Liver (tissue), 9 donors: Measurements from ENCODE around the gene TSPAN31. TPM values are rescaled to one million over a fixed set of nuclear protein-coding genes. Genes with fewer than 3 reads are reported as not detected.
A peak's percentile ranks its signal among the peaks of the same experiment; 100 is the strongest.

Source experiments
- DNase-seq: peaks from one replicate; pipeline ENCODE4 v3.0.0-alpha.2; 2017; ENCODE audit warnings: low spot score
- H3K27ac ChIP-seq, 2 donors: one replicate each; pipeline ENCODE4 v1.7.0; 2013; ENCODE audit warnings: inconsistent platforms in 2 of 2, low read length in 2 of 2, control low read depth in 1 of 2, low read depth in 1 of 2, mild to moderate bottlenecking in 1 of 2
- H3K27me3 ChIP-seq, 4 donors: one replicate each; pipeline versions ENCODE4 v1.6.1 to v1.7.0; 2013; ENCODE audit warnings: low read length in 3 of 4, inconsistent platforms in 1 of 4, mild to moderate bottlenecking in 1 of 4, moderate library complexity in 1 of 4; ENCODE audit not compliant: control insufficient read depth in 4 of 4, insufficient read depth in 4 of 4
- H3K36me3 ChIP-seq, 4 donors: one replicate each; pipeline versions ENCODE4 v1.6.1 to v1.7.0; 2013; ENCODE audit warnings: low read length in 3 of 4, mild to moderate bottlenecking in 3 of 4, low read depth in 1 of 4, moderate library complexity in 1 of 4; ENCODE audit not compliant: control insufficient read depth in 4 of 4, insufficient read depth in 3 of 4
- H3K4me1 ChIP-seq, 4 donors: one replicate each; pipeline versions ENCODE4 v1.6.1 to v1.7.0; 2013; ENCODE audit warnings: low read length in 3 of 4, mild to moderate bottlenecking in 3 of 4, moderate library complexity in 1 of 4; ENCODE audit not compliant: control insufficient read depth in 4 of 4, insufficient read depth in 4 of 4
- H3K4me3 ChIP-seq, 3 donors: one replicate each; pipeline versions ENCODE4 v1.6.1 to v1.7.0; 2013; ENCODE audit warnings: low read length in 3 of 3, control low read depth in 1 of 3, low read depth in 1 of 3, mild to moderate bottlenecking in 1 of 3
- H3K9ac ChIP-seq, 2 donors: one replicate each; pipeline ENCODE4 v1.7.0; 2013; ENCODE audit warnings: low read length in 2 of 2, mild to moderate bottlenecking in 2 of 2, moderate library complexity in 2 of 2, control low read depth in 1 of 2, low read depth in 1 of 2
- H3K9me3 ChIP-seq, 4 donors: one replicate each; pipeline versions ENCODE4 v1.6.1 to v1.7.0; 2013; ENCODE audit warnings: low read length in 3 of 4; ENCODE audit not compliant: control insufficient read depth in 4 of 4
- ATF3 ChIP-seq: IDR thresholded peaks from 2 replicates; pipeline ENCODE4 v1.6.1; 2016; ENCODE audit warnings: antibody characterized with exemption
- EGR1 ChIP-seq, 2 donors: IDR thresholded peaks; 2 replicates each; pipeline ENCODE4 v1.6.1; 2016 to 2018; ENCODE audit warnings: antibody characterized with exemption in 2 of 2, low read depth in 2 of 2
- FOXA1 ChIP-seq: IDR thresholded peaks from 2 replicates; pipeline ENCODE4 v1.6.1; 2016; ENCODE audit warnings: antibody characterized with exemption
- FOXA2 ChIP-seq: IDR thresholded peaks from 2 replicates; pipeline ENCODE4 v1.6.1; 2016; ENCODE audit warnings: antibody characterized with exemption
- GABPA ChIP-seq, 2 donors: IDR thresholded peaks in 1 of 2; conservative IDR thresholded peaks in 1 of 2; 2 replicates each; pipeline ENCODE4 v1.6.1; 2016; ENCODE audit warnings: antibody characterized with exemption in 2 of 2, mild to moderate bottlenecking in 1 of 2, moderate library complexity in 1 of 2
- HNF4A ChIP-seq, 2 donors: conservative IDR thresholded peaks; 2 replicates each; pipeline ENCODE4 v1.6.1; 2016; ENCODE audit warnings: antibody characterized with exemption in 2 of 2, mild to moderate bottlenecking in 2 of 2
- HNF4G ChIP-seq: IDR thresholded peaks from 2 replicates; pipeline ENCODE4 v1.6.1; 2016; ENCODE audit warnings: antibody characterized with exemption
- JUND ChIP-seq, 2 donors: IDR thresholded peaks; 2 replicates each; pipeline ENCODE4 v1.6.1; 2016; ENCODE audit warnings: antibody characterized with exemption in 2 of 2
- NR2F2 ChIP-seq: IDR thresholded peaks from 2 replicates; pipeline ENCODE4 v1.6.1; 2016; ENCODE audit warnings: antibody characterized with exemption
- RAD21 ChIP-seq, 2 donors: IDR thresholded peaks; 2 replicates each; pipeline ENCODE4 v1.6.1; 2016; ENCODE audit warnings: antibody characterized with exemption in 2 of 2, mild to moderate bottlenecking in 2 of 2
- RXRA ChIP-seq, 2 donors: IDR thresholded peaks; 2 replicates each; pipeline ENCODE4 v1.6.1; 2017 to 2018; ENCODE audit warnings: antibody characterized with exemption in 2 of 2, mild to moderate bottlenecking in 1 of 2
- SP1 ChIP-seq: IDR thresholded peaks from 2 replicates; pipeline ENCODE4 v1.6.1; 2018; ENCODE audit warnings: antibody characterized with exemption, mild to moderate bottlenecking
- TAF1 ChIP-seq: conservative IDR thresholded peaks from 2 replicates; pipeline ENCODE4 v1.6.1; 2016; ENCODE audit warnings: antibody characterized with exemption, mild to moderate bottlenecking
- WGBS: extraction: QIAGEN DNeasy Blood & Tissue Kit; methylation state at CpG from one replicate; pipeline ENCODE4 v1.1.7; 2013; 5-methylcytosine and 5-hydroxymethylcytosine counted together
- polyA plus RNA-seq, 2 donors: library from polyadenylated mRNA; stranded (reverse) in 1 of 2; unstranded in 1 of 2; fragments of 200-250 nt in 1 of 2; fragments of >200 nt in 1 of 2; fragmentation: Nextera tagmentation in 1 of 2; extraction: Ambion mirVana in 1 of 2; gene quantifications; one replicate each; pipeline versions ENCODE4 v1.2.1 to v1.2.3, GENCODE V29; 2013 to 2015
- total RNA-seq, 2 donors: library from RNA; depleted of rRNA; stranded (reverse); fragments of >200 nt; gene quantifications; one replicate each; pipeline ENCODE4 v1.2.3, GENCODE V29; 2014
- TF ChIP-seq, protein P1 (sequence below): IDR thresholded peaks from 2 replicates; pipeline ENCODE4 v1.6.1; 2016; ENCODE audit warnings: antibody characterized with exemption
- TF ChIP-seq, protein P2 (sequence below): fragments of 150-350 bp; IDR thresholded peaks from 2 replicates; pipeline ENCODE4 v1.5.1; 2017; ENCODE audit warnings: improper control_type of control experiment, low read depth, low read length; ENCODE audit not compliant: missing input control
- TF ChIP-seq, protein P3 (sequence below): IDR thresholded peaks from 2 replicates; pipeline ENCODE4 v1.6.1; 2016; ENCODE audit warnings: antibody characterized with exemption
- TF ChIP-seq, protein P4 (sequence below): IDR thresholded peaks from 2 replicates; pipeline ENCODE4 v1.6.1; 2016; ENCODE audit warnings: antibody characterized with exemption, mild to moderate bottlenecking
- donor health status: healthy.
- donor health status: healthy.
- donor health status: healthy.
- donor health status: healthy.
- donor health status: healthy.

The TSPAN31 gene
- total and polyA plus RNA-seq, 4 donors = 16.9 to 39.4 (median 24.6) TPM

DNA sequence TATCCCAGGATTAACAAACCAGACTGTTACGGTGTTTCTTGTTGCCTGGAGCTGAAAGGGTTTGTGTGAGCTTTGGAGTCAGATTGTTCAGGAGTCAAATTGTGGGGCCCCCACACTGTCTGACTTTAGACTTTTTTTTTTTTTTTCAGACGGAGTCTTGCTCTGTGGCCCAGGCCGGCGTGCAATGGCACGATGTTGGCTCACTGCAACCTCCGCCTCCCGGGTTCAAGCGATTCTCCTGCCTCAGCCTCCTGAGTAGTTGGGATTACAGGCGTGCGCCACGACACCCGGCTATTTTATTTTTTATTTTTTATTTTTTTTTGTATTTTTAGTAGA is 38.6 kb downstream of the TSPAN31 start:
- Histone ChIP-seq H3K27me3 (no peaks in the 10 kb centered on the region), H3K9me3 (no peaks in the 10 kb centered on the region), H3K4me3 (peak overlapping the region; percentile 74 to 99 (median 98)), H3K36me3 (peaks cover 8 to 24% (median 18%) of the 10 kb centered on the region in 4 donors), H3K9ac (peak overlapping the region; percentile 82), H3K27ac (no peak overlapping the region), H3K4me1 (peaks cover 0 to 19% (median 15%) of the 10 kb centered on the region in 4 donors)
- DNase-seq = no peak
- WGBS = 83% methylated on average over 12 of the region's 12 CpGs
- TF ChIP-seq EGR1 (IDR thresholded peaks at IDR 0.05; ENCODE audit: low read depth in 2 of 2) = no peak
- no peak for TF ChIP-seq RAD21 (IDR thresholded peaks at IDR 0.05)
- TF ChIP-seq TAF1 = no peak
- TF ChIP-seq HNF4G = no peak
- TF ChIP-seq JUND (IDR thresholded peaks at IDR 0.05) = no peak
- TF ChIP-seq ATF3 = no peak
- TF ChIP-seq FOXA1 = no peak
- no peak for TF ChIP-seq GABPA (IDR thresholded peaks at IDR 0.05 in 1 of 2, conservative IDR thresholded peaks at IDR 0.05 in 1 of 2)
- TF ChIP-seq, protein P1, sequence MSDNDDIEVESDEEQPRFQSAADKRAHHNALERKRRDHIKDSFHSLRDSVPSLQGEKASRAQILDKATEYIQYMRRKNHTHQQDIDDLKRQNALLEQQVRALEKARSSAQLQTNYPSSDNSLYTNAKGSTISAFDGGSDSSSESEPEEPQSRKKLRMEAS = no peak
- no peak for TF ChIP-seq RXRA (IDR thresholded peaks at IDR 0.05)
- no peak for TF ChIP-seq FOXA2
- TF ChIP-seq, protein P2, sequence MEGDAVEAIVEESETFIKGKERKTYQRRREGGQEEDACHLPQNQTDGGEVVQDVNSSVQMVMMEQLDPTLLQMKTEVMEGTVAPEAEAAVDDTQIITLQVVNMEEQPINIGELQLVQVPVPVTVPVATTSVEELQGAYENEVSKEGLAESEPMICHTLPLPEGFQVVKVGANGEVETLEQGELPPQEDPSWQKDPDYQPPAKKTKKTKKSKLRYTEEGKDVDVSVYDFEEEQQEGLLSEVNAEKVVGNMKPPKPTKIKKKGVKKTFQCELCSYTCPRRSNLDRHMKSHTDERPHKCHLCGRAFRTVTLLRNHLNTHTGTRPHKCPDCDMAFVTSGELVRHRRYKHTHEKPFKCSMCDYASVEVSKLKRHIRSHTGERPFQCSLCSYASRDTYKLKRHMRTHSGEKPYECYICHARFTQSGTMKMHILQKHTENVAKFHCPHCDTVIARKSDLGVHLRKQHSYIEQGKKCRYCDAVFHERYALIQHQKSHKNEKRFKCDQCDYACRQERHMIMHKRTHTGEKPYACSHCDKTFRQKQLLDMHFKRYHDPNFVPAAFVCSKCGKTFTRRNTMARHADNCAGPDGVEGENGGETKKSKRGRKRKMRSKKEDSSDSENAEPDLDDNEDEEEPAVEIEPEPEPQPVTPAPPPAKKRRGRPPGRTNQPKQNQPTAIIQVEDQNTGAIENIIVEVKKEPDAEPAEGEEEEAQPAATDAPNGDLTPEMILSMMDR = no peak
- TF ChIP-seq, protein P3, sequence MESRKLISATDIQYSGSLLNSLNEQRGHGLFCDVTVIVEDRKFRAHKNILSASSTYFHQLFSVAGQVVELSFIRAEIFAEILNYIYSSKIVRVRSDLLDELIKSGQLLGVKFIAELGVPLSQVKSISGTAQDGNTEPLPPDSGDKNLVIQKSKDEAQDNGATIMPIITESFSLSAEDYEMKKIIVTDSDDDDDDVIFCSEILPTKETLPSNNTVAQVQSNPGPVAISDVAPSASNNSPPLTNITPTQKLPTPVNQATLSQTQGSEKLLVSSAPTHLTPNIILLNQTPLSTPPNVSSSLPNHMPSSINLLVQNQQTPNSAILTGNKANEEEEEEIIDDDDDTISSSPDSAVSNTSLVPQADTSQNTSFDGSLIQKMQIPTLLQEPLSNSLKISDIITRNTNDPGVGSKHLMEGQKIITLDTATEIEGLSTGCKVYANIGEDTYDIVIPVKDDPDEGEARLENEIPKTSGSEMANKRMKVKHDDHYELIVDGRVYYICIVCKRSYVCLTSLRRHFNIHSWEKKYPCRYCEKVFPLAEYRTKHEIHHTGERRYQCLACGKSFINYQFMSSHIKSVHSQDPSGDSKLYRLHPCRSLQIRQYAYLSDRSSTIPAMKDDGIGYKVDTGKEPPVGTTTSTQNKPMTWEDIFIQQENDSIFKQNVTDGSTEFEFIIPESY = no peak
- TF ChIP-seq, protein P4, sequence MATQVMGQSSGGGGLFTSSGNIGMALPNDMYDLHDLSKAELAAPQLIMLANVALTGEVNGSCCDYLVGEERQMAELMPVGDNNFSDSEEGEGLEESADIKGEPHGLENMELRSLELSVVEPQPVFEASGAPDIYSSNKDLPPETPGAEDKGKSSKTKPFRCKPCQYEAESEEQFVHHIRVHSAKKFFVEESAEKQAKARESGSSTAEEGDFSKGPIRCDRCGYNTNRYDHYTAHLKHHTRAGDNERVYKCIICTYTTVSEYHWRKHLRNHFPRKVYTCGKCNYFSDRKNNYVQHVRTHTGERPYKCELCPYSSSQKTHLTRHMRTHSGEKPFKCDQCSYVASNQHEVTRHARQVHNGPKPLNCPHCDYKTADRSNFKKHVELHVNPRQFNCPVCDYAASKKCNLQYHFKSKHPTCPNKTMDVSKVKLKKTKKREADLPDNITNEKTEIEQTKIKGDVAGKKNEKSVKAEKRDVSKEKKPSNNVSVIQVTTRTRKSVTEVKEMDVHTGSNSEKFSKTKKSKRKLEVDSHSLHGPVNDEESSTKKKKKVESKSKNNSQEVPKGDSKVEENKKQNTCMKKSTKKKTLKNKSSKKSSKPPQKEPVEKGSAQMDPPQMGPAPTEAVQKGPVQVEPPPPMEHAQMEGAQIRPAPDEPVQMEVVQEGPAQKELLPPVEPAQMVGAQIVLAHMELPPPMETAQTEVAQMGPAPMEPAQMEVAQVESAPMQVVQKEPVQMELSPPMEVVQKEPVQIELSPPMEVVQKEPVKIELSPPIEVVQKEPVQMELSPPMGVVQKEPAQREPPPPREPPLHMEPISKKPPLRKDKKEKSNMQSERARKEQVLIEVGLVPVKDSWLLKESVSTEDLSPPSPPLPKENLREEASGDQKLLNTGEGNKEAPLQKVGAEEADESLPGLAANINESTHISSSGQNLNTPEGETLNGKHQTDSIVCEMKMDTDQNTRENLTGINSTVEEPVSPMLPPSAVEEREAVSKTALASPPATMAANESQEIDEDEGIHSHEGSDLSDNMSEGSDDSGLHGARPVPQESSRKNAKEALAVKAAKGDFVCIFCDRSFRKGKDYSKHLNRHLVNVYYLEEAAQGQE = no peak

DNA sequence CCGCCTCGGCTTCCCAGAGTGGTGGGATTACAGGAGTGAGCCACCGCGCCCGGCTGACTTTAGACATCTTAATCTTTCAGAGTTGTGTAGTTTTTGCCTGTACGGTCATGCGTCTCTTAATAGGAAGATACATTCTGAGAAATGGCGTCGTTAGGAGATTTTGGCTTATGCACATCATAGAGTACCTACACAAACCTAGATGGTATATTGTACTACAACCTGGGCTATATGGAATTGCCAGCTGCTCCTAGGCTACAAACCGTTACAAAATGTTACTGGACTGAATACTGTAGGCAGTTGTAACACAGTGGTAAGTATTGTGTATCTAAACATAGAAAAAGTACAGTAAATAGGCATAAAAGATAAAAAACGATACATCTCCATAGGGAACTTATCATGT is 39.0 kb downstream of the TSPAN31 start:
- Histone ChIP-seq H3K4me3 (no peak overlapping the region), H3K36me3 (peaks cover 10 to 27% (median 18%) of the 10 kb centered on the region in 4 donors), H3K27me3 (no peaks in the 10 kb centered on the region), H3K9me3 (no peaks in the 10 kb centered on the region), H3K27ac (no peak overlapping the region), H3K4me1 (peaks cover 0 to 19% (median 15%) of the 10 kb centered on the region in 4 donors), H3K9ac (no peak overlapping the region)
- DNase-seq = no peak
- WGBS = 95% methylated on average over 11 of the region's 11 CpGs
- TF ChIP-seq SP1 (no peak), HNF4A (conservative IDR thresholded peaks at IDR 0.05) (no peak), NR2F2 (no peak), FOXA1 (no peak), RXRA (IDR thresholded peaks at IDR 0.05) (no peak)
- TF ChIP-seq, protein P4 = no peak
- TF ChIP-seq, protein P2 = no peak
- TF ChIP-seq, protein P1 = no peak
